ENCODE results near the gene PTPRN2.

PTPRN2 gene

GRCh38 chr7:158019726-158020705 is 567.6 kb downstream of the PTPRN2 start:
- in situ Hi-C loops (cut with MboI; ENCODE audit: low sequenced_read_pairs, unreplicated experiment), result no loop called here
- no peak for TF ChIP-seq CTCF (IDR thresholded peaks at IDR 0.05; ENCODE audit: borderline replicate concordance, control extremely low read depth, extremely low read depth, insufficient read depth, missing control alignments)

GRCh38 chr7:158018971-158019645 is 568.5 kb downstream of the PTPRN2 start:
- DNase-seq (ENCODE audit: low spot score), result no peak
- in situ Hi-C loops (cut with MboI; ENCODE audit: low sequenced_read_pairs, unreplicated experiment), result no loop called here
- TF ChIP-seq CTCF (IDR thresholded peaks at IDR 0.05; ENCODE audit: borderline replicate concordance, control extremely low read depth, extremely low read depth, insufficient read depth, missing control alignments), result no peak

More at GRCh38 chr7:158019726-158020705, 567.6 kb downstream of the PTPRN2 start:
- DNase-seq (ENCODE audit: low spot score), result no peak

GRCh38 chr7:158018098-158018762 is 569.4 kb downstream of the PTPRN2 start:
- no peak for DNase-seq (ENCODE audit: low spot score)
- in situ Hi-C loops (cut with MboI; ENCODE audit: low sequenced_read_pairs, unreplicated experiment), result no loop called here
- TF ChIP-seq CTCF (IDR thresholded peaks at IDR 0.05; ENCODE audit: borderline replicate concordance, control extremely low read depth, extremely low read depth, insufficient read depth, missing control alignments), result no peak

- no peak for DNase-seq (ENCODE audit: low spot score)
- in situ Hi-C loops (cut with MboI; ENCODE audit: low sequenced_read_pairs, unreplicated experiment), result no loop called here
- TF ChIP-seq CTCF (IDR thresholded peaks at IDR 0.05; ENCODE audit: borderline replicate concordance, control extremely low read depth, extremely low read depth, insufficient read depth, missing control alignments), result no peak
Measured at GRCh38 chr7:158017111-158018097, 570.2 kb downstream of the PTPRN2 start.

- DNase-seq (ENCODE audit: low spot score), result no peak
Measured at GRCh38 chr7:158016180-158017097, 571.2 kb downstream of the PTPRN2 start.

More at GRCh38 chr7:158016180-158017097, 571.2 kb downstream of the PTPRN2 start:
- in situ Hi-C loops (cut with MboI; ENCODE audit: low sequenced_read_pairs, unreplicated experiment), result no loop called here
- no peak for TF ChIP-seq CTCF (IDR thresholded peaks at IDR 0.05; ENCODE audit: borderline replicate concordance, control extremely low read depth, extremely low read depth, insufficient read depth, missing control alignments)
